Fibroblast of skin of left quadriceps (primary cell): ENCODE measurements around the gene HLCS.
A peak's percentile ranks its signal among the peaks of the same experiment; 100 is the strongest.

Experiments
- DNase-seq, 2 experiments: peaks; one replicate each; pipeline ENCODE4 v3.0.0-alpha.2; 2013; ENCODE audit warnings: low read depth in 2 of 2

HLCS gene

GRCh38 chr21:36915696-36916245 is 50.7 kb downstream of the HLCS start:
- no peak for DNase-seq

- no peak for DNase-seq
These were observed 51.3 kb downstream of the HLCS start for GRCh38 chr21:36915014-36915695.

GRCh38 chr21:36914244-36915013 is 52.0 kb downstream of the HLCS start:
- DNase-seq = no peak

- DNase-seq = no peak
These were observed 53.0 kb downstream of the HLCS start for GRCh38 chr21:36913247-36914169.

- DNase-seq = no peak
These were observed 55.7 kb downstream of the HLCS start for GRCh38 chr21:36910581-36911307.

- DNase-seq = peak; percentile 98
These were observed 56.4 kb downstream of the HLCS start for GRCh38 chr21:36909901-36910561.

GRCh38 chr21:36909423-36909822 is 57.0 kb downstream of the HLCS start:
- no peak for DNase-seq

- no peak for DNase-seq
These were observed 58.1 kb downstream of the HLCS start for GRCh38 chr21:36908260-36908908.

- DNase-seq = no peak
These were observed 62.3 kb downstream of the HLCS start for GRCh38 chr21:36904093-36904666.

- DNase-seq = no peak
These were observed 63.7 kb downstream of the HLCS start for GRCh38 chr21:36902793-36903192.

GRCh38 chr21:36902331-36902730 is 64.1 kb downstream of the HLCS start:
- DNase-seq = no peak

- DNase-seq = no peak
These were observed 64.9 kb downstream of the HLCS start for GRCh38 chr21:36901575-36901974.

GRCh38 chr21:36893581-36893980 is 72.9 kb downstream of the HLCS start:
- DNase-seq = no peak

- no peak for DNase-seq
These were observed 74.3 kb downstream of the HLCS start for GRCh38 chr21:36892201-36892600.

GRCh38 chr21:36891692-36892091 is 74.8 kb downstream of the HLCS start:
- DNase-seq = no peak

- no peak for DNase-seq
These were observed 75.3 kb downstream of the HLCS start for GRCh38 chr21:36891121-36891520.

GRCh38 chr21:36890086-36890485 is 76.4 kb downstream of the HLCS start:
- no peak for DNase-seq

GRCh38 chr21:36889401-36889800 is 77.1 kb downstream of the HLCS start:
- DNase-seq = no peak

- no peak for DNase-seq
These were observed 78.0 kb downstream of the HLCS start for GRCh38 chr21:36888466-36888865.

GRCh38 chr21:36887963-36888362 is 78.5 kb downstream of the HLCS start:
- no peak for DNase-seq
